Neural crest cell (in vitro differentiated cells): ENCODE measurements around the gene TNIK. TPM values are rescaled to one million over a fixed set of nuclear protein-coding genes. Genes with fewer than 3 reads are reported as not detected.

Experiments used
- DNase-seq: peaks from one replicate; pipeline ENCODE4 v3.0.0; 2021; ENCODE audit warnings: low read depth, mixed read lengths, low spot score
- H3K27ac Mint-ChIP-seq: one replicate; pipeline ENCODE4 v1.8.0; 2021; ENCODE audit warnings: mild to moderate bottlenecking, mixed read lengths; ENCODE audit not compliant: unreplicated experiment
- H3K27me3 Mint-ChIP-seq: 2 replicates; pipeline ENCODE4 v1.8.0; 2021; ENCODE audit warnings: low read depth, mild to moderate bottlenecking, mixed read lengths
- H3K36me3 Mint-ChIP-seq: 2 replicates; pipeline ENCODE4 v1.8.0; 2021; ENCODE audit warnings: low read depth, mild to moderate bottlenecking, mixed read lengths
- H3K4me1 Mint-ChIP-seq: 2 replicates; pipeline ENCODE4 v1.8.0; 2021; ENCODE audit warnings: mixed read lengths
- H3K4me3 Mint-ChIP-seq: one replicate; pipeline ENCODE4 v1.8.0; 2021; ENCODE audit warnings: mild to moderate bottlenecking, mixed read lengths
- H3K9me3 Mint-ChIP-seq: 2 replicates; pipeline ENCODE4 v1.8.0; 2021; ENCODE audit warnings: mixed read lengths
- total RNA-seq: library from RNA; stranded (reverse); gene quantifications from 2 replicates; pipeline ENCODE4 v1.2.1, GENCODE V29; 2021
- TF ChIP-seq, protein P1 (sequence below): fragments of 200-600 bp; sonication (generic); conservative IDR thresholded peaks from 2 replicates; pipeline ENCODE4 v1.5.0; 2021; ENCODE audit warnings: antibody characterized with exemption, mild to moderate bottlenecking

TNIK gene
- total RNA-seq, 1 donor from 2014 or later = 32.3 TPM

DNA sequence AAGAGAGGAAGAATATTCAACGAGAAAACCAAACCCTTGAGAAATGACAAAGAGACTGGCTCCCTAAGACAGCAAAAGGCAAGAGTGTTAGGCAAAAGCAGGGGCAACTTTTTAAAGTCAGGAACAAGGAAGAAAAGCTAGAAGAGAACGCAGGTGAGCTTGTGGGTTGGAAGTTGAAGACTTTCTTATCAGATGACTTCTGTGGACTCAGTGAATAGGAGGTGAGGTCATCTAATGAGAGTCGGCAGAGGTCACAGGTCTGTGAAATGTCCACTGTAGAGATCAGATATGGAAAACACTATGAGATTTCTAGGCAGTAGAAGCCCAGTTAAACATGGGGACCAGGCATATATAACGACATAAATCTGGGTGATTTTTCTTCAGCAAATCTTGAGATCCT is 27.2 kb upstream of the TNIK start:
- TF ChIP-seq, protein P1, sequence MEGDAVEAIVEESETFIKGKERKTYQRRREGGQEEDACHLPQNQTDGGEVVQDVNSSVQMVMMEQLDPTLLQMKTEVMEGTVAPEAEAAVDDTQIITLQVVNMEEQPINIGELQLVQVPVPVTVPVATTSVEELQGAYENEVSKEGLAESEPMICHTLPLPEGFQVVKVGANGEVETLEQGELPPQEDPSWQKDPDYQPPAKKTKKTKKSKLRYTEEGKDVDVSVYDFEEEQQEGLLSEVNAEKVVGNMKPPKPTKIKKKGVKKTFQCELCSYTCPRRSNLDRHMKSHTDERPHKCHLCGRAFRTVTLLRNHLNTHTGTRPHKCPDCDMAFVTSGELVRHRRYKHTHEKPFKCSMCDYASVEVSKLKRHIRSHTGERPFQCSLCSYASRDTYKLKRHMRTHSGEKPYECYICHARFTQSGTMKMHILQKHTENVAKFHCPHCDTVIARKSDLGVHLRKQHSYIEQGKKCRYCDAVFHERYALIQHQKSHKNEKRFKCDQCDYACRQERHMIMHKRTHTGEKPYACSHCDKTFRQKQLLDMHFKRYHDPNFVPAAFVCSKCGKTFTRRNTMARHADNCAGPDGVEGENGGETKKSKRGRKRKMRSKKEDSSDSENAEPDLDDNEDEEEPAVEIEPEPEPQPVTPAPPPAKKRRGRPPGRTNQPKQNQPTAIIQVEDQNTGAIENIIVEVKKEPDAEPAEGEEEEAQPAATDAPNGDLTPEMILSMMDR = no peak
- Mint-ChIP-seq H3K27ac (no peak overlapping the region), H3K4me3 (no peak overlapping the region), H3K27me3 (no peaks in the 10 kb centered on the region), H3K4me1 (no peaks in the 10 kb centered on the region), H3K36me3 (no peaks in the 10 kb centered on the region), H3K9me3 (no peaks in the 10 kb centered on the region)
- no peak for DNase-seq

DNA sequence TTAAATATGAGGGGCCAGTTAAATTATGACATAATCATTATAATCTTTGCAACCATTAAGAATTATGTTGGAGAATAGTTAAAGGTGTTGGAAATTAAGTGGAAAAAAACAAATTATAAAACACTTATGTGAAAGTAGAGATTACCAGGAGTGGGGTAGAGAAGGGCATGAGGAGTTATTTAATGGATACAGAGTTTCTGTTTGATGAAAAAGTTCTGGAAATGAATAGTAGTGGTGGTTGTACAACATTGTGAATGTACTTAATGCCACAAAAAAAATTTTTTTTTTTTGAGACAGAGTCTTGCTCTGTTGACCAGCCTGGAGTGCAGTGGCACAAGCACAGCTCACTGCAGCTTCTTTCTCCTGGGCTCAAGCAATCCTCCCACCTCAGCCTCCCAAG is 25.1 kb upstream of the TNIK start:
- Mint-ChIP-seq H3K27ac (no peak overlapping the region), H3K4me1 (no peaks in the 10 kb centered on the region), H3K4me3 (no peak overlapping the region), H3K9me3 (no peaks in the 10 kb centered on the region), H3K36me3 (no peaks in the 10 kb centered on the region), H3K27me3 (no peaks in the 10 kb centered on the region)
- no peak for DNase-seq
- TF ChIP-seq, protein P1 = no peak

DNA sequence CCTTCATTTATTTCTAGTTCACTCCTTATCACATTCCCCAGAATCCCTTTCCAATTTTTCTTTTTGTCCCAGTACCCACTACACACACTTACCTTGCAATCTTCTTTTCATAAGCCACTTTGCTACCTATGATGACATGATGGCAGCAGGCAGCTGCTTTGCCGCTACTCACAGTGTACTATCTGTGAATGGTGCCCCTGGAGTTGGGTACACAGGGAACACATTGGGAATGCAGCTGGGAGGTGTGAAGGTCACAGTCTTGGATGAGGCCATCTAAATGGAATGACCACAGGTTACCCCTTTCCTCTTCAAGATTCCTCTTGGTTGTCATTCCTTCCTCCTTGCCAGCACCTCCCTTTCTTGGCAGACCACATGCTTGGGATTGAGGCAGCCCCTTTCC is 20.8 kb upstream of the TNIK start:
- H3K27me3 Mint-ChIP-seq = no peaks in the 10 kb centered on the region
- no peak overlapping the region for H3K27ac Mint-ChIP-seq
- no peak overlapping the region for H3K4me3 Mint-ChIP-seq
- TF ChIP-seq, protein P1 = no peak
- no peaks in the 10 kb centered on the region for H3K36me3 Mint-ChIP-seq
- H3K9me3 Mint-ChIP-seq = no peaks in the 10 kb centered on the region
- DNase-seq = no peak
- no peaks in the 10 kb centered on the region for H3K4me1 Mint-ChIP-seq

DNA sequence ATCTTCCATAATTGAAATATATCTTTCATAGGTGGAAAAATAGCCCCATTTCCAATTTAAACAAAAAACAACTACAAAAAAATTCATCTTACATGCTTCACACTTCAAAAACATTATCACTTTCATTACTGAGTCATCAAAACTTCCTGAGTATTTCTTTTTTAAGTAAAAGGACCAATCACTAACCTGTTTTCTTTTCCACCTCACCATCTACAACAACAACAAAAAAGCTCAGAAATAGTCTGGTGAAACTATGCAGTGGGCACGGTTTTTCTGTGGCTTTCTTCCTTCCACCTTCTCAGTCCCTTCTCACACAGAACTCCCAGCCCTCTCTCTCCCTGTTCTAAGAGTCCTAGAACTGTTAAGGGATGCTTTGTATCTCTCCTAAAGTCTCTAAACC is 20.3 kb upstream of the TNIK start:
- Mint-ChIP-seq H3K36me3 (no peaks in the 10 kb centered on the region), H3K4me3 (no peak overlapping the region), H3K27ac (no peak overlapping the region), H3K9me3 (peaks cover under 1% of the 10 kb centered on the region), H3K4me1 (peaks cover 3% of the 10 kb centered on the region), H3K27me3 (no peaks in the 10 kb centered on the region)
- TF ChIP-seq, protein P1 = no peak
- DNase-seq = no peak

DNA sequence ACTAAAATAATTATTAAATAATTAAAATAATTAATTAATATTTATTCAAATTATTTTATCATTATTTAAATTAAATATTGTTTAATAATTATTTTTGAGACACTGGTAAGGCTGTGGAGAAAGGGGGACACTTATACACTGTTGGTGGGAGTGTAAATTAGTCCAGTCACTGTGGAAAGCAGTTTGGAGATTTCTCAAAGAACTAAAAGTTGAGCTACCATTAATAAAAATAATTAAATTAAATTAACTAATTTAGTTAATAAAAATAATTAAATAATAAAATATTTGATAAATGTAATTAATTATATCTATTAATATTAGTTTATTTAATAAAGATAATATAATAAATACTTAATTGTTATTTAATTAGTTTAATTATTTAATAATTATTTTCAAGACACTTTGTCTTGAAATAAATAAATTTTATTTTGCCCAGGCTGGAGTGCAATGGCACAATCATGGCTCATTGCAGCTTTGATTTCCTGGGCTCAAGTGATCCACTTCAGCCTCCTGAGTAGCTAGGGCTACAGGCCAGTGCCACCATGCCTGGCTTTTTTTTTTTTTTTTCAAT is 16.4 kb upstream of the TNIK start:
- no peaks in the 10 kb centered on the region for H3K27me3 Mint-ChIP-seq
- H3K4me3 Mint-ChIP-seq = no peak overlapping the region
- peaks cover 6% of the 10 kb centered on the region for H3K4me1 Mint-ChIP-seq
- TF ChIP-seq, protein P1 = no peak
- peaks cover 2% of the 10 kb centered on the region for H3K9me3 Mint-ChIP-seq
- no peak overlapping the region for H3K27ac Mint-ChIP-seq
- DNase-seq = no peak
- no peaks in the 10 kb centered on the region for H3K36me3 Mint-ChIP-seq
